HG03064 (cell line): ENCODE measurements around the gene S100A5.
"Not testable (repeated sequence)": the region's sequence is repeated elsewhere in the genome, so short reads cannot be mapped to it uniquely, and the experiment has no call there.

Experiments used
- ATAC-seq: cut with Tn5 transposase; IDR thresholded peaks from one replicate; pipeline ENCODE4 v1.9.1; 2021; ENCODE audit warnings: low read depth; ENCODE audit not compliant: unreplicated experiment

S100A5 gene, protein sequence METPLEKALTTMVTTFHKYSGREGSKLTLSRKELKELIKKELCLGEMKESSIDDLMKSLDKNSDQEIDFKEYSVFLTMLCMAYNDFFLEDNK

DNA sequence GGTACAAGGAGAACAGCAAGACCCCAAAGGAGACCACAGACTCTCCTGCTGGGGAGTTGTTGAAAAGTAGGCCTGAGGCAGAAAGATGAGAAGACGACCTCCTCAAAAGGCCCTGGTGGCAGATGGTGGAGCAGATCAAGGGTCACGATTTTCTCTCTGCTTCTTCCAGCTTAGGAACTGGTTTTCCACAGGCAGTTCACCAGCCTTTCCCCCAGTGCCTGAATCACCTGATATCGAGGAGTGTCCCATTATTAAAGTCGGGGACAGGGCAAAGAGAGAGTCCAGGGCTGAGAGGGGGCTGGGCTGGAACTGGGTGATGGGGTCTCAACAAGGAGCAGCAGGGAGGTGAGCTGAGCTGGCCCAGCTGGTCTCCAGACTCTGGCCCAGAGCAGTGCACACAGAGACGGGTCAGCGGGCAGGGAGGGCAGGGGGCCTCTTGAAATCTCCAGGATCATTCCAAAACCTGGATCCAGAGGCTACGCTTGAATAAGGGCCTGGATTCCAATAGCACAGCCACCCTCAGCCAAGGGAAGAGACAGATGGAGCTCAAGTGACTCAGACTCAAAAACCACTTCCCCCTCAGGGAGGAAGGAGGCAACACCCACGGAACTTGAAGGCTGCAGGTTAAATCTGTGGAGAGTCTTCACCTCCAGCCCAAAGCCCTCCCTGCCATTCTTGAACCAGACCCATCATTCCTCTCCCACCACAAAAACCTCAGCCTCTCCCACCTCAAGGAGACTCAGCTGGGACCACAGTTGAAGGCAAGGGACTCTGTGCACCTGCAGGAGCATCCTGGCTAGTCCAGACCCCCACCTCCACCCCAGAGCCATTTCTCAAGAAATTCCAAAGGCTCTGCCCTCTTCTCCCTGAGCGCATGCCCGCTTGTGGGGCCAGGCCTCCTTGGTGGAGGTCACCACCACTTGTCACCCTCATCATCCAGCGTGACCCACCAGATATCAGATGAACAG, at the start of gene S100A5:
S100A5 (minus strand) TSS at position 541 of the 968 bp plus-strand sequence. CDS start 743 bp downstream, outside the sequence.
- no peak for ATAC-seq

DNA sequence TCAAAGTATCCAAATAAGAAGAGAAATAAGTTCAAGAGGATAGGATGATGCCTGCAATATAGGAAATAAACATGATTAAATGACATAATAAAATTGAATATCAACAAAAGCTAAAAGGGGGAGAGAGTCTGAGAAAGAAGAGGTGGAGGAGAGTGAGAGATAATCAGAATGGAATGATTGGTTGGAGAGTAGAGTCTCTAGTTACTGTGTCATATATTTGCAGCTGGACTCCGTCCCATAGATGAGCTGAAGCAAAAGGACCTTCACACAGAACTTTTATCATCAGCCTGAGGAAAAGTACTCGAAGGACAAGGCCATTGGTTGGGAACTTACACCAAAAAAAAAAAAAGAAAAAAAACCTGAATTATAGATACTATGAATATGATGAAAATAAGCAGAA, 47.7 kb upstream of the S100A5 start:
- ATAC-seq = no peak

DNA sequence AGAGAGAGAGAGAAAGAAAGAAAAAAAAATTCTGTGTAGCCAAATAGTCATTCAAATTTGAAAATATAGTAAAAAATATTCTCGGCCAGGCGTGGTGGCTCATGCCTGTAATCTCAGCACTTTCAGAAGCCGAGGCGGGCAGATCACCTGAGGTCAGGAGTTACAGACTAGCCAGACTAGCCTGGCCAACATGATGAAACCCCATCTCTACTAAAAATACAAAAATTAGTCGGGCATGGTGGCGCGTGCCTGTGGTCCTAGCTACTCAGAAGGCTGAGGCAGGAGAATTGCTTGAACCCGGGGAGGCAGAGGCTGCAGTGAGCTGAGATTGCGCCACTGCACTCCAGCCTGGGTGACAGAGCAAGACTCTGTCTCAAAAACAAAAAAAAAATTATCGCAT, 47.3 kb upstream of the S100A5 start:
- not testable (repeated sequence) for ATAC-seq

DNA sequence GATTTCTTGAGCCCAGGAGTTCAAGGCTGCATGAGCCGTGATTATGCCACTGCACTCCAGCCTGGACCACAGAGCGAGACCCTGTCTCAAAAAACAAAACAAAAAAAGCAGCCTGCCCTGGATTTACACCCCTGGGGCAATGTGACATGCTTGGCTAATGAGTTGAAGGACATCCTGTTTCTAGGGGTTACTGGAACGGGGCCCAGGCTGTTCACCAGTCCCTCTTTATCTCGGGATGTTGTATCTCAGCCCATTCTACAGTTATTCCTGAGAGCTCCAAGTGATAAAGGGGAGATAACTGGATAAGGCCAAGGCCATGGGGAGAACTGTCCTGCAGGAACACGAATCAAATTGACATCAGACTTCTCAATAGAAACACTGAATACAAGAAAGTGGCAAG, 46.6 kb upstream of the S100A5 start:
- no peak for ATAC-seq

DNA sequence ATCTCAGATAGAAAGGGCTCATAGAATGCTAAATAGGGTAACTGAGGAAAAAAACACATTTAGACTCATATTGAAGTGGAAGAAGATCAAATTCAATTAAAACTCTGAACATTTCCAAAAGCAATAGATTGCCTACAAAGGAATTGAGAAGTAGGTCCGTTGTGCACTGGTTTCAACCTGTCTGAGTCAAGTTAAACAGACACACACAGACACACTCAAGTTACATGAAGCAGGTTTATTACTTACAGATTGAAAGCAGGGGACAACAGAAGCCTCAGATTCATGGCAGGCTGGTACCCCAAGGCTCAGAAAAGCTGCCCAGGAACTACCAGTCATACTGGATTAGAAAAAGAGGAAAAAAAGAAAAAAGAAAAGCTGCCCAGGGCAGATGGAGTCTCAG, 45.6 kb upstream of the S100A5 start:
- no peak for ATAC-seq

DNA sequence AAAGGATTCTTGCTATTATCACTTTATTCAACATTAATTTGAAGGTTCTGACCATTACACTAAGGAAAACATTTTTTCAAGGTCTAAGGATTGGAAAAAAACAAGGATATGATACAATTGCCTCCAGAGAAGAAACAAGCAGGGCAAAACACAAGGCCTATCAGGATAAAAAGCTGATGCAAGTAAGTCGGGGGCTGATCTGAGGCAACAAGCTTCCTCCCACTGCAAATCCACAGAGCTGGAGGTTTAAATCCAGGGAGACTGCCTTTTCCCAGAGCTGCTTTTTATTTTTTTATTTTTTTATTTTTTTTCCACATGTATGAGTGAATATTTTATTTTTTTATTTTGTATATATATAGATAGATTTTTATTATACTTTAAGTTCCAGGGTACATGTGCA, 44.3 kb upstream of the S100A5 start:
- ATAC-seq = no peak

DNA sequence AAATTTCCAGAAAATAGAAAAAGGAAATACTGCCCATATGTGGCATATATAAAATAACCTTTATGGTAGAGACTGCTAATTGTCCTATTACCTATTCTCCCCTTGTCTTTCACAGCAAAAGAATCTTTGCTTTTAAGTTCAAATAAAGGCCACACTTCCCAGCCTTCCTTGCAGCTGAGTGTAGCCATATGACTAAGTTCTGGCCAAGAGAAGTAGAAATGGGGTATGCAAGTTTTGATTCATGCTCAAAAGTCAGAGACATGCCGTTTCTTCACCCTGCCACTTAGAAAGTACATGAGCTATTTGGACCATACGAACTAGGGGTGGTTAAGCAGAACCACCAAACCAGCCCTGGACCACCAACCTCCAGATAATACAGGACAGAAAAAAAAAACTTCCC, 43.2 kb upstream of the S100A5 start:
- no peak for ATAC-seq

DNA sequence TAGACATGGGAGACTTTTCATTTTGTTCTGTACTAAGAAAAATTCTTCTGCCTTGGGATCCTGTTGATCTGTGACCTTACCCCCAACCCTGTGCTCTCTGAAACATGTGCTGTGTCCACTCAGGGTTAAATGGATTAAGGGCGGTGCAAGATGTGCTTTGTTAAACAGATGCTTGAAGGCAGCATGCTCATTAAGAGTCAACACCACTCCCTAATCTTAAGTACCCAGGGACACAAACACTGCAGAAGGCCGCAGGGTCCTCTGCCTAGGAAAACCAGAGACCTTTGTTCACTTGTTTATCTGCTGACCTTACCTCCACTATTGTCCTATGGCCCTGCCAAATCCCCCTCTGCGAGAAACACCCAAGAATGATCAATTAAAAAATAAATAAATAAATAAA, 42.8 kb upstream of the S100A5 start:
- ATAC-seq = not testable (repeated sequence)

DNA sequence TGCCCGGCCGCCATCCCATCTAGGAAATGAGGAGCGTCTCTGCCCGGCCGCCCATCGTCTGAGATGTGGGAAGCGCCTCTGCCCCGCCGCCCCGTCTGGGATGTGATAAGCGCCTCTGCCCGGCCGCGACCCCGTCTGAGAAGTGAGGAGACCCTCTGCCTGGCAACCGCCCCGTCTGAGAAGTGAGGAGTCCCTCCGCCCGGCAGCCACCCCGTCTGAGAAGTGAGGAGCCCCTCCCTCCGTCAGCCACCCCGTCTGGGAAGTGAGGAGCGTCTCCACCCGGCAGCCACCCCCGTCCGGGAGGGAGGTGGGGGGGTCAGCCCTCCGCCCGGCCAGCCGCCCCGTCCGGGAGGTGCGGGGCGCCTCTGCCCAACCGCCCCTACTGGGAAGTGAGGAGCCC, 42.1 kb upstream of the S100A5 start:
- not testable (repeated sequence) for ATAC-seq

DNA sequence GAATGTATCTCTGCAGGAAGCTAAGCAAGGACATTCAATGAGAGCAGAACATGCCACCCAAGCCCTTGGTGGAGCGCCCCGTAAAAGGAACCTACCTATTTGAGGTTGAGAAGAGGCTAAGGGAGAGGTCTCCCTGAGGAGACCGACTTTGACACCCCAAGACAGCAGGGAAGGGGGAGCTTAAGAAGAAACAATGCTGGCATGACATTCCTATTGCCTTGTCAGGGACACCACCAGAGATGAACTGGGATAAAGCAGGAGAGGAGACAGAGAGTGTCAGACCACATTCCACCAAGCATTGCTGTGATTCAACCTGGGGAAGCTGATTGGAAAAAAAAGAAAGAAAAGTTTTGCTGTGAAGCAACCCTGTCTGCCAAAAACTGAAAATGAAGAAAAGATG, 38.2 kb upstream of the S100A5 start:
- no peak for ATAC-seq

DNA sequence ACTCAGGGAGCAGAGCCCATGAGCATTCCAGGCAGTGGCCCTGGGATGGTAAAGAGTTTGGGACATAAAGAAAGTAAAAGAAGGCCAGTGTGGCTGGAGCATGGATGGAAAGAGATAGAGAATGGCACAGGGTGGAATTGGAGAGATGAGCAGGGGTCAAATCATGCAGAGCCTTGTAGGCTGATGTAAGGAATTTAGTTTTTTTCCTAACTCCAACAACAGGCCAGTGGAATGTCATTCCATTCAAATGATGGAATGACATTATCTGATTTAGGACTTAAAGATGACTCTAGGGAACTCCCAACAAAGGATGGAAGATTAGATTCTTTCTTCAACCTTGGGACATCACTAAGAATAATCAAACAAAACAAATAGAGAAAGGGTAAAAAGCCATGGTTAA, 37.8 kb upstream of the S100A5 start:
- ATAC-seq = no peak

DNA sequence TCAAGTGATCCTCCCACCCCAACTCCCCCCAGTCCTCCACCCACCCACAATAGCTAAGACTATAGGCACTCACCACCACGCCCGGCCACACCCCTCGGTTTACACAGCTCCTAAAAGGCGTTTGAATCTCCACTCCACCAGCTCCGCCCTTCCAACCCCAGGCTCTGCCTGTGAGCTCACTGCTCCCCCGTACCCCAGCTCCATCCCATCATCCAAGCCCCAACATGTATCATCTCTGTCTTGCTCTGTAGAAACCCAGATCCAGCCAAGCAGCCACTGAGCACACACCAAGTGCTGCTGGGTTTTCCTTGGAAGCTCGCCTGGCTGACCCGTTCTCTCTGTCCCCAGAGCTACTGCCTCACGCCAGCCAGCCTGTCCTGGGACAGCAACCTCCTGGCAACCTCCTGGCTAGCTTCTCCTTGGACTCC, 36.9 kb upstream of the S100A5 start:
- no peak for ATAC-seq

DNA sequence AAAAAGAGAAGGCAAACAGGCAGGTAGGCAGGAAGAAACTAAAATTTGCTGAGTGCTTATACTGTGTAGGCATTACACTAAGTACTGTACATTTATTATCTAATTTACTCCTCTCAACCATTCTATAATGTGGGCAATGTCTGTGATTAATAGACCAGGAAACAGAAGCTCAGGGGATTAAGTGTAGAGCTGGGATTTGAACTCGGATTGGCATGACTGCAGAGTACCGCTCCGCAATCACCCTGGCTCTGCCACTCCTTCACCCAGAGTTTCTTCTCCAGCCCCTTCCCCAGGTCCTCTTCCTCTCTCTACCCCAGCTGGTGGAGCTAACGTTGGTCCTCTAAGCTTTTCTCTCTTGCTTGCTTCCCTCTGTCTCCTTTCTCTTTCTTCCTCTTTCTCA, 36.4 kb upstream of the S100A5 start:
- ATAC-seq = no peak

DNA sequence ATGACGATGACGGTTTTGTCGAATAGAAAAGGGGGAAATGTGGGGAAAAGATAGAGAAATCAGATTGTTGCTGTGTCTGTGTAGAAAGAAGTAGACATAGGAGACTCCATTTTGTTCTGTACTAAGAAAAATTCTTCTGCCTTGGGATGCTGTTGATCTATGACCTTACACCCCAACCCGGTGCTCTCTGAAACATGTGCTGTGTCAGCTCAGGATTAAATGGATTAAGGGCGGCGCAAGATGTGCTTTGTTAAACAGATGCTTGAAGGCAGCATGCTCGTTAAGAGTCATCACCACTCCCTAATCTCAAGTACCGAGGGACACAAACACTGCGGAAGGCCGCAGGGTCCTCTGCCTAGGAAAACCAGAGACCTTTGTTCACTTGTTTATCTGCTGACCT, 34.8 kb upstream of the S100A5 start:
- ATAC-seq = not testable (repeated sequence)

DNA sequence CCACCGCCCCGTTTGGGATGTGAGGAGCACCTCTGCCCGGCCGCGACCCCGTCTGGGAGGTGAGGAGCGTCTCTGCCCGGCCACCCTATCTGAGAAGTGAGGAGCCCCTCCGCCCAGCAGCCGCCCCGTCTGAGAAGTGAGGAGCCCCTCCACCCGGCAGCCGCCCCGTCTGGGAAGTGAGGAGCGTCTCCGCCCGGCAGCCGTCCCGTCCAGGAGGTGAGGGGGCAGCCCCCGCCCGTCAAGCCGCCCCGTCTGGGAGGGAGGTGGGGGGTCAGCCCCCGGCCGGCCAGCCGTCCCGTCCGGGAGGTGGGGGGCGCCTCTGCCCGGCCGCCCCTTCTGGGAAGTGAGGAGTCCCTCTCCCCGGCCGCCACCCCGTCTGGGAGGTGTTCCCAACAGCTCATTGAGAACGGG, 34.4 kb upstream of the S100A5 start:
- ATAC-seq = not testable (repeated sequence)

DNA sequence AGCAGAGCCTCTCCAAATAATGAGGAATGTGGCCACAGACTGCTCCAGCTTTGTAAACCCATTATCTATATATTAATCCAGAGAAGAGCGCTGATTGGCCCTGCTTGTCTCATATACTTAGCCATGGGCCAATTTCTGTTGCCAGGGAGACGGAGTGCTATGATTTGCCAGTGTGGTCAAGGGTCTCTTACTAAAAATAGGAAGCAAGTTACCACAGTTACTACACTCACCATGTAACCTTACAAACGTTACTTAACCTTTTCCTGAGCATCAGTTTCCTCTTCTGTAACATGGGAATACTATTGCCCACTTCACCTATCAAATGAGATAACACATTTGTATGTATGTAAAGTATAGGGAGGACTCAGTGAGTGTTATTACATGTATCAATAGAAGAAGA, 32.6 kb upstream of the S100A5 start:
- no peak for ATAC-seq

DNA sequence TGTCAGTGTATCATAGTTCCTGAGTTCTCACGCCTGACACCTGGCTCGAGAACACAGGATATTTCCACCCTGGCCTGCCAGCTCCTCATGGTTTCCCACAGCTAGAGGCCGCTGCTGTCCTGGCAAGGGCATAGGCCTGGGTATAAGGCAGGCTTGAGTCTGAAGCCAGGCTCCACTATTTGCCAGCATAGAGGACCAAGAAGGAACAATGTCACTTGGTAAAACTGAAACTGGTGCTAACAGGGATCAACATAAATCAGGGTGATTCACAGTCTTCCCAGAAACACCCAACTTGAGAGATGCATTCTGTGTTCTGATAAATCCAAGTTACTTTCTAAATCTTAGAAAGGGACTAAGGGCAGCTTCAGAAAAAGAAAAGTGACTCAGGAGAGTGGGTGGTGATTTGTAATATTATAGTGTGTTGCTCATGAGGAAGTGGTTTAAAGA, 31.9 kb upstream of the S100A5 start:
- ATAC-seq = no peak

DNA sequence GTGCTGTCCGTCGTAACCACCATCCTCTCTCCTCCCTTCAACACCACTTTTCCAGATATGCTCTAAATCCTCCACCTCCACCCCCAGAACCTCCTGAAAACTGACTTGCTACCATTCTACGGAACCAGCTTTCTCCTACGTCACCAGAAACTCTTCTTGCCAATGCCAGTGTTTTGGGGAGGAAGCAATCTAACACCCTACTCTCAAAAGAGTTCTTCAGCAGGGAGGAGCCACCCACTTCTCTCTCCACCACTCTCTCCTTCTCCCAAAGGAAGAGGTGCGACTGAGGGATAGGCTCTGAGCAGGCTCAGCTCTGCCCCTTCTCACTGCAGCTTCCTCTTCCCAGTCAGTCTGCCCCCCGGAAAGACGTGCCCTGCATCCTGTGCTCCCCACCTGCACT, 31.0 kb upstream of the S100A5 start:
- ATAC-seq = no peak

DNA sequence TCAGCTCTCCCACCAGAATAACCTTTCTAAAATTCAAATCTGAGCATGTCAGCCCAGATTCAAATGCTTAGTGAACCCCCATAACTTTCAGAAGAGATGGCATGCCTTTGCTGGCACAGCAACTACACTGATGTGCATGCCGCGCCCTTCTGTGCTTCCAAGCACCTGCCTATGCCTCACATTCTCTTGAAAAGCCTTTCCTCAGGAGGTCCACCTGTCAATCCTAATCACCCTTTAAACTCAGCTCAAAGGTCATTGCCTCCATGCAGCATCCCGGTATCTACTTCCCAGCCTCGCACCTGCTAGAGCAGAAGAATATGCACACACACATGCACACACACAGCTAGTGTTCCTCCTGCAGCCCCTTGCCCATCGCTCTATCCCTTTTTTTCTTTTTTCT, 30.1 kb upstream of the S100A5 start:
- ATAC-seq = no peak

DNA sequence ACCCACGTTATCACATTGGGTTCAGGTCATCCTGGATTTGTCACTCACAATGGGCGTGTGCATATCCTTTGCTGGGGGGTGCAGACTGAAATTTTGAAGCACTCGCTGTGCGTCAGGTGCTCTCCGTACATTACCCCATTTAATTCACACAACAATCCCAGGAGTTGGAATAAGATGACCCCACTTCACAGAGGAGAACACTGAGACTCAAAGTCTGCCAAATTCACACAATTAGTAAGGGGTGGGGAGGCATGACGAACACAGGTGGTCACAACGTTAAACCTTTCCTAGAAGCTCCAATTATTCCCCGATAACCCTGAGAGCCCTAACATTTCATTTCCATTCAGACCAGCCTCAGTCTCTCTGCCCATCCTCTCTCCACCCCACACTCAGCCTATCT, 28.7 kb upstream of the S100A5 start:
- no peak for ATAC-seq

DNA sequence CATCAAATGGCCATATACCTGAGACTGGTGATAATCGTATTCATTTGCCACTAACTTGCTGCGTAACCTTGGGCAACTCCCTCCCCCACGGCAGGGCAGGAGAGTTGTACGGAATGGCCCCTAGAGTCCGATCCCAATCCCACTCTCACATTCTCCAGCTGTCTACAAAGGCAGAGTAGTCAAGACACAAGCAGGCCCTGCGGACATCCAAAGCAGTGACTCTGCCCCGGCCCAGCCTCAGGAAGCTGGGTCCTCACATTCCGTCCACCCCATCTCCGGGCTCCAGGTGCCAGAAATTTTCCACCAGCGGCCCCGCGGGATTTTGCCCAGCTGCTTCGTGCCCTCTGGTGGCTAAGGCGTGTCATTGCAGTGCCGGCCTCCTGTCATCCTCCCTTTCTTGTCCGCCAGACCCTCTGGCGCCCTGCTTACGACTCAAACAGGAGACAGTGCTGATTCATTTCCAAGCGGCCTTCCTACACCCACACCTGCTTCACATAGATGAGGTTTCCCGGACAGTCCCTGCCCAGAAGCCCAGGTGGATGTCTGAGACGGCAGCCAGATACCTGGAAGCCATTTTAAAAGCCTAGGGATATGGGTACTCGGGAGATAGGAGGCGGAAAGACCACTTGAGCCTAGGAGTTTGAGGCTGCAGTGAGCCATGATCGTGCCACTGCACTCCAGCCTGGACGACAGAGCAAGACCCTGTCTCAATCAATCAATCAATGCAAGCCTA, 27.8 kb upstream of the S100A5 start:
- no peak for ATAC-seq
